H1 (cell line): Measurements from ENCODE around the gene AMOT. TPM values are rescaled to one million over a fixed set of nuclear protein-coding genes. Genes with fewer than 3 reads are reported as not detected.

ENCODE experiments used
- JUN ChIP-seq: IDR thresholded peaks from 2 replicates; pipeline ENCODE4 v1.6.1; 2011; ENCODE audit warnings: low read depth, mild to moderate bottlenecking, improper control_type of control experiment, low read length
- polyA plus RNA-seq, 7 experiments: library from polyadenylated mRNA; depleted of rRNA in 3 of 7; stranded (reverse) in 5 of 7; unstranded in 2 of 7; fragments of >200 nt in 5 of 7; fragments of 200-250 nt in 2 of 7; gene quantifications; 1 replicate in 5 of 7; 2 replicates in 1 of 7; 4 replicates in 1 of 7; pipeline versions ENCODE4 v1.2.1 to v1.2.3, GENCODE V29; 2011 to 2013; ENCODE audit warnings: missing spikeins in 2 of 7, mixed read lengths in 2 of 7
- total RNA-seq: library from RNA; stranded (reverse); fragmentation: NEBNext Ultra II Directional; extraction: Animal tissue kit (Norgen Biotek cat#: 25700); gene quantifications from 2 replicates; pipeline ENCODE4 v1.2.1, GENCODE V29; 2021

The AMOT gene
- total and polyA plus RNA-seq, 2 of the 8 experiments (the other 6 are each of a cell fraction or from before 2014, with no cell fraction given): 2.3 to 7.1 TPM

DNA sequence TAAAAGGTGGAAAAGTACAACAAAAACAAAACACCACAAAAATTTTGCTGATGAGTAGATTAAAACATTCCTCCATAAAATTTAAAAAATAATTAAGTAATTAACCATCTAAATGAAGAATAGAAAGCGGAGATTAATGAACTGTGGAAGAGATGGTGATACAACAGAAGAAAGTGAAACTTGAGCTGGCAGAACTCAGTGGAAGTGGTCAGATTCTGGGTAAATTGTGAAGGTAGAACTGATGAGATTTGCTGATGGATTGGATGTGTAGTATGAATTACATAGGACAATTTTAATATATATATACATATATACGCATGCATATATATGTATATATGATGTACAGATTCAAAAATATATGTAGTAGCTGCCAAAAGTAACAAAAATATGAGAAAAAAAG is 73.9 kb downstream of the AMOT start (continued):
- TF ChIP-seq JUN: no peak
